ENCODE measurements around the gene FBXL17.

Gene FBXL17

DNA sequence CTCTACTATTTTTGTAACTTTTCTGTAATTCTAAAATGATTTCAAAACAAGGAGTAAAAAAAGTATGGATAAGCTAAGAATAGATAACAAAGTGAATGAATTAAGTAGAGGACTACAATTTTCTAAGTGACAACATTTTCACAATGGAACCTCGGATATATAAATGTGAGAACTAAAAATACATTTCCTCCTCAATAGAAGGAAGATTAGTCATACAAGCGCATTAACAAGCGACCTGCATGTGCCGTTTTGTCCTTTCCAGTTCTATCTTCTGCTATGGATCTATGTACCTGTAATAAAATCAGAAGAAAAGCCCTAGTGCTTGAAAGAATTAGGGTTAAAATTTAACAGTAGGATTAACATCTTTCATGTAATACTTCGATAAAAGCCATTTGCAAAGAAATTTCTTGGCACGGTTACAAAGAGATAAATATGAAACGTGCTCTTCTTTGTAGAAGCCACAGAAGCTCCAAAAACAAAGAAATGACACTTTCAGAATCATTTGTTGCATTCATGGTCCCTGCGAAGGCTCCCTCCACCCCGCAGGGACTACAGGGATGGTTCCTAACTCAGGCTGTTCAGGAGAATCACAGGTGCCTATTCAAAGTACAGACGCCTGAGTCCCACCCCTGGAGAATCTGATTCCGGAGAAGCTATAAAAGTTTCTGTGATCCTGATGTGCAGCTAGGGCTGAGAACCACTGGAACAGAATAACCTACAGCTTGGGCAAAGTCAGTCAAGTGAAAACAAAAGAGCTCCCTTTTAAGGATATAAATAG lies 494.5 kb downstream of the FBXL17 start:
- Mint-ChIP-seq H3K4me1 (ENCODE audit: low read depth) (peaks cover 14% of the 10 kb centered on the region), H3K36me3 (ENCODE audit: low read depth) (no peaks in the 10 kb centered on the region), H3K27ac (no peak overlapping the region), H3K9me3 (no peaks in the 10 kb centered on the region), H3K4me3 (no peak overlapping the region), H3K27me3 (no peaks in the 10 kb centered on the region)
- intact Hi-C loops (cut with micrococcal nuclease) = no loop called here

DNA sequence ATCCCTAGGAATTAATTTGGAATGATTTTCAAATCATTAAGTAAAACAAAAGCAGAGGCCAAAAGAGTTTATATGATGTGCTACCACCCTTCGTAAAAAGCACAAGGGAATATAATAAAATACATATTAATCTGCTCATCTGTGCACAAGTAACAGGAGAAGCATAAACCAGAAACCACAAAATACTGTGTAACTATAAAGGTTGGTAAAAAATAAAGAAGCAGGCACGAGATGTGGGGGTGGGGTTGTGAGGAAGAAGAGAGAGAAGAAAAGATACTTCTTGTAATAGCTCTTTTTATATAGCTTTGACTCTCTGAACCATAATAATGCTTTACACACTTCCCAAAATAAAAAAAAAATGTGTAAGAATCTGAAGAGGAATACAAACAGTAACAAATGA lies 496.3 kb downstream of the FBXL17 start:
- H3K27ac Mint-ChIP-seq = no peak overlapping the region
- intact Hi-C loops (cut with micrococcal nuclease) = no loop called here
- no peak overlapping the region for H3K4me3 Mint-ChIP-seq
- no peaks in the 10 kb centered on the region for H3K27me3 Mint-ChIP-seq
- no peaks in the 10 kb centered on the region for H3K9me3 Mint-ChIP-seq
- H3K36me3 Mint-ChIP-seq (ENCODE audit: low read depth) = no peaks in the 10 kb centered on the region
- H3K4me1 Mint-ChIP-seq (ENCODE audit: low read depth) = peaks cover 14% of the 10 kb centered on the region

- intact Hi-C loops (cut with micrococcal nuclease) = no loop called here
- Mint-ChIP-seq H3K4me3 (no peak overlapping the region), H3K27ac (no peak overlapping the region), H3K36me3 (ENCODE audit: low read depth) (peaks cover 4% of the 10 kb centered on the region), H3K4me1 (ENCODE audit: low read depth) (peaks cover 14% of the 10 kb centered on the region), H3K9me3 (no peaks in the 10 kb centered on the region), H3K27me3 (no peaks in the 10 kb centered on the region)
Measured at GRCh38 chr5:107884871-107885270, 497.0 kb downstream of the FBXL17 start.

- no peak overlapping the region for H3K4me3 Mint-ChIP-seq
- H3K27ac Mint-ChIP-seq = no peak overlapping the region
- H3K4me1 Mint-ChIP-seq (ENCODE audit: low read depth) = no peaks in the 10 kb centered on the region
- intact Hi-C loops (cut with micrococcal nuclease) = no loop called here
- H3K9me3 Mint-ChIP-seq = no peaks in the 10 kb centered on the region
- peaks cover 6% of the 10 kb centered on the region for H3K36me3 Mint-ChIP-seq (ENCODE audit: low read depth)
- no peaks in the 10 kb centered on the region for H3K27me3 Mint-ChIP-seq
Measured at GRCh38 chr5:107878661-107879060, 503.2 kb downstream of the FBXL17 start.

DNA sequence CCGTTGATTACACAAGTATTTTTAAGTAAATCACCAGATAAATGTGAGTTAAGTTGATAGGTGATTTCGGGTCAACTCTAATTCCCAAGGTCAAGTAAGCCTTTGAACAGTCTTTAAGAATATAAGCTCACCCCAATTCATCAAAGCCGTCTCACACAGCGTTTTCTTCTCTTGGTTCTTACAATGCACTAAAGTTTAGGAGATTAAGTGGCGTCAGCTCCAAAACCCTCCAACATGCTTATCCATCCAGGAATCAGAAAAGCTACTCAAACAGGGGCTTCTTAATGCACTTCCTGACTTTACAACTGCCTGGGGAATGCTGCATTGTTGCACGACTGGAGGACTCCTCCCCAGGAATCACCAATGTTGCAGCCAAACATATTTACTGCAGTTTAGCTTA lies 505.0 kb downstream of the FBXL17 start:
- intact Hi-C loops (cut with micrococcal nuclease) = no loop called here
- no peaks in the 10 kb centered on the region for H3K4me1 Mint-ChIP-seq (ENCODE audit: low read depth)
- peaks cover 6% of the 10 kb centered on the region for H3K36me3 Mint-ChIP-seq (ENCODE audit: low read depth)
- no peak overlapping the region for H3K4me3 Mint-ChIP-seq
- no peak overlapping the region for H3K27ac Mint-ChIP-seq
- H3K9me3 Mint-ChIP-seq = no peaks in the 10 kb centered on the region
- no peaks in the 10 kb centered on the region for H3K27me3 Mint-ChIP-seq

DNA sequence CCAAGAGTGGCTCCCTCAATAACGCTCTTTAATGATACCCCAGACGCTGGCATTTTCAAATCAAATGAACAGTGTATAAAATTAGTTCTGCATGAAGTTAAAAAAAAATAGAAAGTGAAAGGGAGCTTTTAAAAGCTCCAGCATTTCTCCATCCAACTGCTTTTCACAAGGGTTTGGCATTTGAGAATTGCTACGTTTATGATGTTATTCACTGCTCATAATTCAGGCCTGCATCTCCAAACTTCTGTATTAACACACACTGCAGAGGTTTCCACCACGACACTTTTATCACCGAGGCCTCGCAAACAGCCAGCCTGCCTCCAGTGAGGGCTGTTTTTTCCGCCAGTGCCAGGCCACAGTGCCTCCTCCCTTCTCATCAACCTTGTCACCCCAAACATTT lies 505.6 kb downstream of the FBXL17 start:
- no peak overlapping the region for H3K27ac Mint-ChIP-seq
- H3K4me3 Mint-ChIP-seq = no peak overlapping the region
- intact Hi-C loops (cut with micrococcal nuclease) = no loop called here
- peaks cover 6% of the 10 kb centered on the region for H3K36me3 Mint-ChIP-seq (ENCODE audit: low read depth)
- H3K27me3 Mint-ChIP-seq = no peaks in the 10 kb centered on the region
- H3K4me1 Mint-ChIP-seq (ENCODE audit: low read depth) = no peaks in the 10 kb centered on the region
- no peaks in the 10 kb centered on the region for H3K9me3 Mint-ChIP-seq

GRCh38 chr5:107875833-107876232 lies 506.1 kb downstream of the FBXL17 start:
- H3K36me3 Mint-ChIP-seq (ENCODE audit: low read depth) = peaks cover 6% of the 10 kb centered on the region
- intact Hi-C loops (cut with micrococcal nuclease) = no loop called here
- no peaks in the 10 kb centered on the region for H3K4me1 Mint-ChIP-seq (ENCODE audit: low read depth)
- H3K4me3 Mint-ChIP-seq = no peak overlapping the region
- H3K27me3 Mint-ChIP-seq = no peaks in the 10 kb centered on the region
- H3K9me3 Mint-ChIP-seq = no peaks in the 10 kb centered on the region
- H3K27ac Mint-ChIP-seq = no peak overlapping the region

DNA sequence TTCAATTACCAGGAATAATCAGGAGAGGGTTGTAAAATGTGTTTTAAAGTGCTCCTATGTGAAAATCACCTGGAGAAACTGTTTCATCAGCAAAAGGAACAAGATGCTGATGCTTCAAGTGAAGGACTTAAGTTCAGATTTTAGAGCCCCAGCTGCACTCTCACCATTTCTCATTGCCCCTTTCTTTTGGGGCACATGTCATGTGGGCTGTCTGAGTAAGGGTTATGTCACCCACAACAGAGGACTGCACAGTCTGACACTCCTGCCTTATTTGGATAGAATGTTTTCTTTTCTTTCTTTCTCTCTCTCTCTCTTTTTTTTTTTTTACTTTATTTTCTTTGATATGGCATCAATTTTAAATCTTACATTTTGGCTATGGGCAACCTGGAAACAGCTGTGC lies 507.1 kb downstream of the FBXL17 start:
- H3K27ac Mint-ChIP-seq = no peak overlapping the region
- no peaks in the 10 kb centered on the region for H3K9me3 Mint-ChIP-seq
- no peaks in the 10 kb centered on the region for H3K4me1 Mint-ChIP-seq (ENCODE audit: low read depth)
- H3K4me3 Mint-ChIP-seq = no peak overlapping the region
- H3K36me3 Mint-ChIP-seq (ENCODE audit: low read depth) = peaks cover 1% of the 10 kb centered on the region
- no peaks in the 10 kb centered on the region for H3K27me3 Mint-ChIP-seq
- intact Hi-C loops (cut with micrococcal nuclease) = no loop called here

- Mint-ChIP-seq H3K4me1 (ENCODE audit: low read depth) (no peaks in the 10 kb centered on the region), H3K9me3 (no peaks in the 10 kb centered on the region), H3K27me3 (no peaks in the 10 kb centered on the region), H3K36me3 (ENCODE audit: low read depth) (no peaks in the 10 kb centered on the region), H3K27ac (no peak overlapping the region), H3K4me3 (no peak overlapping the region)
- intact Hi-C loops (cut with micrococcal nuclease) = no loop called here
Measured at GRCh38 chr5:107873877-107874276, 508.0 kb downstream of the FBXL17 start.

DNA sequence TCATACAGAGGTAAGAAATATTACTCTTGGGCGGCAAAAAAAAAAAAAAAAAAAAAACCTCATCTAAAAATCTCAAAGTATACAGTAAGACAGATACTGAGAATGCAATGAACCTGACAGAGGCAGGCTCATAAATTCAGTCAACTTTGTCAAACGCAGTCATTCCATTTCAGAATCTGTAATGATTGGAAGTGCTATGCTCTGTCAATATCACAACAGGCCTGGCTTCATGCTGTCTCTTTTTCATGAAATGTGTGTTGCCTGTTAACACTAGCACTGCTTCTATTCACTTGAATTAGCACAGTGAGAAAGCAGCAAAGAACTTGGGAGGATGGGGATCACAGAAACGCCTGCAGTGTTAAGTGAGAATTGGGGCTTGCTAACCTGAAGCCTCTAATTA lies 510.9 kb downstream of the FBXL17 start:
- Mint-ChIP-seq H3K9me3 (no peaks in the 10 kb centered on the region), H3K27ac (no peak overlapping the region), H3K4me1 (ENCODE audit: low read depth) (no peaks in the 10 kb centered on the region), H3K36me3 (ENCODE audit: low read depth) (no peaks in the 10 kb centered on the region), H3K4me3 (no peak overlapping the region), H3K27me3 (no peaks in the 10 kb centered on the region)
- intact Hi-C loops (cut with micrococcal nuclease) = no loop called here

- no peaks in the 10 kb centered on the region for H3K27me3 Mint-ChIP-seq
- no peaks in the 10 kb centered on the region for H3K9me3 Mint-ChIP-seq
- H3K4me3 Mint-ChIP-seq = no peak overlapping the region
- no peaks in the 10 kb centered on the region for H3K36me3 Mint-ChIP-seq (ENCODE audit: low read depth)
- intact Hi-C loops (cut with micrococcal nuclease) = no loop called here
- no peak overlapping the region for H3K27ac Mint-ChIP-seq
- H3K4me1 Mint-ChIP-seq (ENCODE audit: low read depth) = no peaks in the 10 kb centered on the region
Measured at GRCh38 chr5:107869438-107870115, 512.3 kb downstream of the FBXL17 start.

DNA sequence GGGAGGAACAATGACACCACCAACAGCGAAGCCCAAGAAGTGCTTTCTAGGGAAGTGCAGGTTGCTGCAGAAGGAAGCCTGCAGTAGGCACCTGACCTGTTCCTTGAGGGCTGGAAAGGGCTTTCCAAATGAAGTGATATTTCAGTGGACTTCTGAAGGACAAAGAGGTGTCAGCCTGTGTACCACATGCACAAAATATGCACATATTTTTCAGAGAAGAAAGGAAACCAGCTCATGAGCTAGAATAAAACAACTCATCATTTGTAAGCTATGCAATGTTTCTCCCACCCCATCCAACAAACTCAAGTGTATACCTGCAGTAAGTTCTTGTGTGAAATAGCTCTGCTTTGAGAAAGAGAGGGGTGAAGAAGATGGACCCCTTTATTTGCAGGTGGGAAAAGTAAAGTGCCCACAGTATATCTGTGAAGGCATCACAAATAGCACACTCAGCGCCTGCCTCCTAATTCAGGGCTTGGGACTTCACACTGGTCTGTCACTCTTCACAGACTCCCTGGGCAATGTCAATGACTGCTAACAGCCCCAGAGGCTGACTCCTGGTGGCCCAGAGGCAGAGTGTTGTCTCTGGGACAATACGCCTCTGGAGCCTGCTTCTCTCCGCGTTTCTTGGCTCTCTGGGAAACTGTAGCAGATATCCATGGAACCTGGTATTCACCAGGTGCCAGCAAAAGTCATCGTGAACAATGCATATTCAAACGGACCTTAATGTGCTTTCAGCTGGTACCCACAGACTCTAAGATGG lies 513.1 kb downstream of the FBXL17 start:
- no peak overlapping the region for H3K4me3 Mint-ChIP-seq
- no peaks in the 10 kb centered on the region for H3K4me1 Mint-ChIP-seq (ENCODE audit: low read depth)
- H3K27me3 Mint-ChIP-seq = no peaks in the 10 kb centered on the region
- intact Hi-C loops (cut with micrococcal nuclease) = no loop called here
- H3K36me3 Mint-ChIP-seq (ENCODE audit: low read depth) = no peaks in the 10 kb centered on the region
- H3K27ac Mint-ChIP-seq = no peak overlapping the region
- H3K9me3 Mint-ChIP-seq = no peaks in the 10 kb centered on the region

DNA sequence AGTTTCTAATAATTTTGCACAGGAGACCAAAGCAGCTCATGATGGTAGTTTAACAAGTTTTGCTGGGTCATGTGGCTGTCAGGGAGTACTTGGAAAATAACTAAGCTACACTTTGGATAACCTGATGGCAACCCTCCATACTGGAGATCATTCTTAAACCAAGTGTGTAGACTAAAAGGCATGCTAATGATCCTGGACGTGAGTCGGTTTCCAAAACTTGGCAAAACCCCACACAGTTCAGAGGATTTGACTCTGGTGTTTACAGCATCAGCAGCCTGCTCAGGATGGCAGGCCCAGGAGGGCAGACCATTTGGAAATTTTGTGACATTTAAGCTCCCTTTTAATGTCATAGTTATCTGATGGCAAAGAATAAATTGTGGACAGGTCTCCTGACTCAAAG lies 514.6 kb downstream of the FBXL17 start:
- H3K4me1 Mint-ChIP-seq (ENCODE audit: low read depth) = no peaks in the 10 kb centered on the region
- intact Hi-C loops (cut with micrococcal nuclease) = no loop called here

DNA sequence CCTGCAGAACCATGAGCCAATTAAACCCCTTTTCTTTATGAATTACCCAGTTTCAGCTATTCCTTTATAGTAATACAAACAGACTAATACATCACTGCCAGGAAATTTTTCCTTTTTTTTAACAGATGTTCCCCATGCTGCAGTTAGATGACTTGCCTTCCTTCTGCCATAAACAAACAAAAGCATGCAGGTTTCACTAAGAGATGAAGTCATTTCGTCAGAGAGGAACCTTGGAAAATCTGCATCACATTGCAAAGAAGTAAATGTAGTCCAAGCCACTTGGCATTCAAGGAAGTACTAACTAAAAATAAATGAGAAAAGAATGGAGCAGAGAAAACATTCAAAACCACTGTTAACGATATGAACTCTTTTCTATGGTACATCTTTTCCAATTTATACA lies 517.1 kb downstream of the FBXL17 start:
- intact Hi-C loops (cut with micrococcal nuclease) = no loop called here
- no peaks in the 10 kb centered on the region for H3K36me3 Mint-ChIP-seq (ENCODE audit: low read depth)
- no peaks in the 10 kb centered on the region for H3K27me3 Mint-ChIP-seq
- no peak overlapping the region for H3K4me3 Mint-ChIP-seq
- H3K4me1 Mint-ChIP-seq (ENCODE audit: low read depth) = no peaks in the 10 kb centered on the region
- H3K9me3 Mint-ChIP-seq = no peaks in the 10 kb centered on the region
- H3K27ac Mint-ChIP-seq = no peak overlapping the region

More for the DNA sequence above, 514.6 kb downstream of the FBXL17 start:
- Mint-ChIP-seq H3K27ac (no peak overlapping the region), H3K4me3 (no peak overlapping the region), H3K27me3 (no peaks in the 10 kb centered on the region), H3K36me3 (ENCODE audit: low read depth) (no peaks in the 10 kb centered on the region), H3K9me3 (no peaks in the 10 kb centered on the region)

Measured in dendritic cell treated with granulocyte-macrophage colony-stimulating factor and Interleukin-4, amounts not matched to agents 40 ng/mL and 50 ng/mL, for 4 days (primary cell).